Tibial artery (tissue), 4 donors: ENCODE measurements around the gene GABRP.

Experiments
- DNase-seq, 2 donors: peaks; one replicate each; pipeline ENCODE4 v3.0.0-alpha.2; 2019
- H3K27ac ChIP-seq, 2 donors: fragments of 200-600 bp; sonication (generic) in 1 of 2; 1 replicate in 1 of 2; 2 replicates in 1 of 2; pipeline ENCODE4 v1.5.1; 2018 to 2019; ENCODE audit warnings: mild to moderate bottlenecking in 1 of 2
- H3K27me3 ChIP-seq, 2 donors: fragments of 200-600 bp; sonication (generic) in 1 of 2; one replicate each; pipeline versions ENCODE4 v1.5.1 to v1.6.0; 2016 to 2019
- H3K36me3 ChIP-seq, 3 donors: fragments of 200-600 bp; sonication (generic) in 2 of 3; one replicate each; pipeline ENCODE4 v1.5.1; 2016 to 2019; ENCODE audit warnings: mild to moderate bottlenecking in 2 of 3
- H3K4me1 ChIP-seq, 4 donors: fragments of 200-600 bp; sonication (generic) in 2 of 4; 1 replicate in 3 of 4; 2 replicates in 1 of 4; pipeline ENCODE4 v1.5.1; 2016 to 2019
- H3K4me3 ChIP-seq, 2 donors: fragments of 200-600 bp; sonication (generic) in 1 of 2; 1 replicate in 1 of 2; 2 replicates in 1 of 2; pipeline ENCODE4 v1.5.1; 2018 to 2019; ENCODE audit warnings: mild to moderate bottlenecking in 2 of 2
- H3K9me3 ChIP-seq, 3 donors: fragments of 200-600 bp; sonication (generic) in 1 of 3; one replicate each; pipeline ENCODE4 v1.5.1; 2016 to 2019
- CTCF ChIP-seq, 2 experiments: fragments of 200-600 bp in 1 of 2; fragments of 450-650 bp in 1 of 2; IDR thresholded peaks; one replicate each; pipeline ENCODE4 v1.5.1; 2017 to 2019; ENCODE audit warnings: antibody characterized with exemption in 2 of 2, mild to moderate bottlenecking in 1 of 2, moderate library complexity in 1 of 2
- intact Hi-C: fragments of 100-400 bp; cut with DNase I; formaldehyde crosslinking; loops from one replicate; pipeline ENCODE4 v1.15.0; 2023; ENCODE audit warnings: low total_unique reads

GABRP gene

DNA sequence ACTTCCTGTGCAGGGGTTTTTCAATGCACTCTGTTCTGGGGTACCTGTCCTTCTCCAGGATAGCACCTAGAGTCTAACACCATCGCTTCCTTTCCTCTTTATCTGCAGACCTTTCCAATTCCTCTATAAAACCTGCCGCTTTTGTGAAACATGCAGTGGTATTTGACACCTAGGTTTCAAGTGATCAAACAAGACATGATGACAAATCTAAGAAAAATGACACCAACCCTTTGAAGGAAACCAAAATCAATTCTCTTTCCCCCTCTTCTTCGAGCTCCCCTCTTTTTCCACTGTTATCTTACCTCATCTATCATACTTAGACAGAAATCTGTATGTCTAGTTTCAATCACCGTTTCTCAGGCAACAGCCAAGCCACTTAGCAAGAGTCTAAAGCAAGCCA is 52.7 kb downstream of the GABRP start:
- TF ChIP-seq CTCF (IDR thresholded peaks at IDR 0.05): no peak
- Histone ChIP-seq H3K36me3 (no peaks in the 10 kb centered on the region), H3K4me1 (peaks cover 0 to 5% (median 0%) of the 10 kb centered on the region in 4 donors), H3K27me3 (no peaks in the 10 kb centered on the region), H3K9me3 (no peaks in the 10 kb centered on the region), H3K27ac (no peak overlapping the region), H3K4me3 (no peak overlapping the region)
- DNase-seq: no peak
- intact Hi-C loops: no loop called here

DNA sequence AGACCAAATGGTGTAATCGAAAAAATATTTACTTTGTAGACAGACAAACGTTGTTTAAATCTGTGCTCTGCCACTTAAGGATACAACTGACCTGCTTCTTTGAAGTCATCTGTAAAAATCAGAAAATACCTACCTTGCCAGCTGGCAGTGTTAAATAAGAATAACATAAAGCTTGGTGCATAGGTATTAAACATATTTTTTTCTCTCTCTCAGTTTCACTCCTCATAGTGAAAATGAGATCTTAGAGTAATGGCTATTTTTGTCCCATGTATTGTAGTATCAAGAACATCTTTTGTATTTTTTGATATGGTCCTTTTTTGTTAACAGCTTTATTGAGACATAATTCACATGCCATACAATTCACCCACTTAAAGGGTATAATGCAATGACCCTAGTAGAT is 60.3 kb downstream of the GABRP start:
- Histone ChIP-seq H3K9me3 (no peaks in the 10 kb centered on the region), H3K27me3 (no peaks in the 10 kb centered on the region), H3K27ac (no peak overlapping the region), H3K36me3 (no peaks in the 10 kb centered on the region), H3K4me3 (no peak overlapping the region), H3K4me1 (no peaks in the 10 kb centered on the region)
- no peak for DNase-seq
- TF ChIP-seq CTCF (IDR thresholded peaks at IDR 0.05): no peak
- intact Hi-C loops: no loop called here

- H3K9me3 ChIP-seq: no peaks in the 10 kb centered on the region
- no peaks in the 10 kb centered on the region for H3K36me3 ChIP-seq
- intact Hi-C loops: no loop called here
- H3K4me1 ChIP-seq: no peaks in the 10 kb centered on the region
- no peak for DNase-seq
- no peak overlapping the region for H3K27ac ChIP-seq
- no peak for TF ChIP-seq CTCF (IDR thresholded peaks at IDR 0.05)
- no peaks in the 10 kb centered on the region for H3K27me3 ChIP-seq
- H3K4me3 ChIP-seq: no peak overlapping the region
Observed at GRCh38 chr5:170844651-170845050, 61.1 kb downstream of the GABRP start.

DNA sequence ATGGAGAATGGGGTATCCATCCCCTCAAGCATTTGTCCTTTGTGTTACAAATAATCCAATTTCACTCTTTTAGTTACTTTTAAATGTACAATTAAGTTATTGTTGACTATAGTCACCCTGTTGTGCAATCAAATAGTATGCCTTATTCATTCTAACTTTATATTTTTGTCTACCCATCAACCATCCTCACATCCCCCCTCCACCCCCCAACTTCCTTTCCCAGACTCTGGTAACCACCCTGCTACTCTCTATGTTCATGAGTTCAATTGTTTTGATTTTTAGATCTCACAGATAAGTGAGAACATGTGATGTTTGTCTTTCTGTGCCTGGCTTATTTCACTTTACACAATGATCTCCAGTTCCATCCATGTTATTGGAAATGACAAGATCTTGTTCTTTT is 62.9 kb downstream of the GABRP start:
- no peak for TF ChIP-seq CTCF (IDR thresholded peaks at IDR 0.05)
- DNase-seq: no peak
- Histone ChIP-seq H3K4me3 (no peak overlapping the region), H3K27me3 (no peaks in the 10 kb centered on the region), H3K9me3 (no peaks in the 10 kb centered on the region), H3K4me1 (no peaks in the 10 kb centered on the region), H3K36me3 (no peaks in the 10 kb centered on the region), H3K27ac (no peak overlapping the region)
- intact Hi-C loops: no loop called here

DNA sequence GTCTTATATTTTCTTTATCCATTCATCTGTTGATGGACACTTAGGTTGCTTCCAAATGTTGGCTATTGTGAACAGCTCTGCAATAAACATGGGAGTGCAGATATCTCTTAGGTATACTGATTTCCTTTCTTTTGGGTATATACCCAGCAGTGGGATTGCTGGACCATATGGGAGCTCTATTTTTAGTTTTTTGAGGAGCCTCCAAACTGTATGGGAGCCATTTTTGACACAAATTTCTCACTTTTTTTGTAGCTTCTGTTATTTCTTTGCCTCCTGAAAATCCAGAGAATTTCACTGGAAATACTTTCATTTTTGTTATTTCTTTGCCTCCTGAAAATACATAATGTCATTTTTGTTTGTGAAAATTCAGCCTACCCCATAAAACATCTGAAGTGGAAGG is 63.3 kb downstream of the GABRP start:
- no peak for TF ChIP-seq CTCF (IDR thresholded peaks at IDR 0.05)
- Histone ChIP-seq H3K4me1 (no peaks in the 10 kb centered on the region), H3K27ac (no peak overlapping the region), H3K4me3 (no peak overlapping the region), H3K36me3 (no peaks in the 10 kb centered on the region), H3K27me3 (no peaks in the 10 kb centered on the region), H3K9me3 (no peaks in the 10 kb centered on the region)
- intact Hi-C loops: no loop called here
- DNase-seq: no peak

- Histone ChIP-seq H3K27ac (no peak overlapping the region), H3K9me3 (no peaks in the 10 kb centered on the region), H3K4me1 (no peaks in the 10 kb centered on the region), H3K36me3 (no peaks in the 10 kb centered on the region), H3K27me3 (no peaks in the 10 kb centered on the region), H3K4me3 (no peak overlapping the region)
- intact Hi-C loops: no loop called here
- no peak for TF ChIP-seq CTCF (IDR thresholded peaks at IDR 0.05)
- no peak for DNase-seq
Observed at GRCh38 chr5:170848033-170848432, 64.5 kb downstream of the GABRP start.
